HG02759 (cell line): Measurements from ENCODE around the gene ZFAND6.
"Not testable (repeated sequence)": the region's sequence is repeated elsewhere in the genome, so short reads cannot be mapped to it uniquely, and the experiment has no call there.

Experiments used
- ATAC-seq: cut with Tn5 transposase; IDR thresholded peaks from one replicate; pipeline ENCODE4 v1.9.1; 2021; ENCODE audit warnings: mild to moderate bottlenecking, moderate library complexity; ENCODE audit not compliant: unreplicated experiment

ZFAND6 gene

DNA sequence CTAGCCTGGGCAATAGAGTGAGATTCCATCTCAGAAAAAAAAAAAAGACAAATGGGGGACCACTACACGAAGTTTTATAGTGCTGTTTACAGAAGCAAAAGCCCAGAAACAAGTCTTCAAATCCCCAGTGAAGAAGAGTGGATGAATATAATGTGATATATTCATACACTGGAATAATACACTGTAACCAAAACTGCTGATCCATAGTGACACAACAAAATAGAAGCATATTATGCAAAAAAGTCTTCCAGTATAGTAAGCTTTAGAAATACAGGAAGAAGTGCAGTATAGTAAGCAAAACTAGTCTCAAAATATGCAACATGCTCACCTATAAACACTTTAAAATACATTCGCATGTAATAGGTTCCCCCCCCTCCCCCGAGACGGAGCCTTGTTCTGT lies 81.4 kb downstream of the ZFAND6 start:
- no peak for ATAC-seq

DNA sequence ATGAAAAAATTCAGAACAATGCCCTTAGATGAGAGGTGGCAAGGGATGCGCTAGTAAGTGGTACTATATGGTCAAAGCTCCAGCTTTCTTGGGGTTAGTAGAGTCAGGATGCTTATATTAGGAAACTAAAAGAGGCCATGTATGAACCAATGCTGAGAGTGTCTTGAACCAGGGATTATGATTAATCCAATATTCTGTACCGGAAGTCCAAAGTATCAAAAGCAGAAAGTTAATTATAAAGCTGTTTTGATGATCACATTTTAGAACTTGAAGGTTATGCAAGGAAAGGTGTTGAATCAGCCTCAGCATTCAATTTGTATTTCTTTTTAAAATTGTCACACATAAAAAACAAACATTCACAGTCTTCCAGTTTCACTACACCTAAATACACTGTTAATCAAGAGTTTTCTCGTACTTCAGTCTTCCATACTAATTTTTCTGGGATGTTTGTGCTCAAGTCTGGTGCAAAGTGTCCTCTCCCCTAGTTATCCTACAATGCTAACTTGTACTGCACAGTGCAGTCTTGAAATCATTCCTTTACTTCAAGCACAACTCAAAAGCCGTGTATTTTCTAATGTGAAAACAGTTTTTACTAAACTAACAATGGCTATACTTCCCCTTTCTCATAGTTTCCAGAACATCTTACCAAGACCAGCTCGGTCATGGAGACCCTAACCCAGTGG lies 82.6 kb downstream of the ZFAND6 start:
- no peak for ATAC-seq

DNA sequence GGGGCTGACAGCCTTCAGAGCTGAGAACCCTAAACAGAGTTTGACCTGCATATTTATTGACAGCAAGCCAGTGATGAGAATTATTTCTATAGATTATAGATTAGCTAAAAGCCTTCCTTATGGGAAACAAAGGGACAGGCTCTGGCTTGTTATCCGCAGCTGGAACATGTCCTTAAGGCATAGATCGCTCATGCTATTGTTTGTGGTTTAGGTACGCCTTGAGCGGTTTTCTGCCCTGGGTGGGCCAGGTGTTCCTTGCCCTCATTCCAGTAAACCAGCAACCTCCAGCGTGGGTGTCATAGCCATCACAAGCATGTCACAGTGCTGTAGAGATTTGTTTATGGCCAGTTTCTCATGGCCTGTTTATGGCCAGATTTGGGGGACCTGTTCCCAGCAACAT lies 83.2 kb downstream of the ZFAND6 start:
- no peak for ATAC-seq

DNA sequence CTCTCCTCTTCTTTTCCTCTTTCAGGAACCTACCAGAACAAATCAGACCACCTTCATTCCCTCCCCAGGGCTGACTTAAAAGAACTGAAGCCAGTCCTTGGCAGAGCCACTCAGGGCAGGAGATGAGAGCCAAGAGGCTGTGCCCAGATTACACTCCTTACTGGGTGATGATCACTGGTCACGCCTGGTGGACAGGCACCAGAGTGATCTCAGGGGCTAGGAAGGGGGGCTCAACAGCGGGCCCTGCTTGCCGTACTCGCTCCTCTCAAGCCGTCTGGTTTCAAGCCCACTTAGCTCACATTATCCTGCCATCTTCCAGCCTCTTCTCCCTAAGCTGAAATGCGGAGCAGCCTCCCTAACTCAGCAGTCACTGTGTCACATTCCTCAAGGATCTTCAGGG lies 91.7 kb downstream of the ZFAND6 start:
- no peak for ATAC-seq

DNA sequence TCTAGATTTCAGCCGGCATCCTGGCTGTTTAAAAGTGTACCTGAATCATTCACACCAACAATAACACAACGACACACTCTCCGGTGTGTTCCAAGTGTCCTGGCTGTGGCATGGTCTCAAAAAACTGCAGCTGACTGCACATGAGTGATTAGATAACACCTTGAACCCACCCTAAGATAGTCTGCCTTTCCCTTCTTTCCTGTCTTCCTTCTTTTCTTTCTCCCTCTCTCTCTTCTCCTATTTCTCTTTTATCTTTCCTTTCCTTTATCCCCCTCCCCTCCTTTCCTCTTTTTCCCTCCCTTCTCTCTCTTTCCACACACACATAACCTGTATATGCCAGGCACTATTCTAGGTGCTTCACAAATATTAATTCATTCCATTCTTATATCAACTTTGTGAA lies 92.1 kb downstream of the ZFAND6 start:
- ATAC-seq = no peak

DNA sequence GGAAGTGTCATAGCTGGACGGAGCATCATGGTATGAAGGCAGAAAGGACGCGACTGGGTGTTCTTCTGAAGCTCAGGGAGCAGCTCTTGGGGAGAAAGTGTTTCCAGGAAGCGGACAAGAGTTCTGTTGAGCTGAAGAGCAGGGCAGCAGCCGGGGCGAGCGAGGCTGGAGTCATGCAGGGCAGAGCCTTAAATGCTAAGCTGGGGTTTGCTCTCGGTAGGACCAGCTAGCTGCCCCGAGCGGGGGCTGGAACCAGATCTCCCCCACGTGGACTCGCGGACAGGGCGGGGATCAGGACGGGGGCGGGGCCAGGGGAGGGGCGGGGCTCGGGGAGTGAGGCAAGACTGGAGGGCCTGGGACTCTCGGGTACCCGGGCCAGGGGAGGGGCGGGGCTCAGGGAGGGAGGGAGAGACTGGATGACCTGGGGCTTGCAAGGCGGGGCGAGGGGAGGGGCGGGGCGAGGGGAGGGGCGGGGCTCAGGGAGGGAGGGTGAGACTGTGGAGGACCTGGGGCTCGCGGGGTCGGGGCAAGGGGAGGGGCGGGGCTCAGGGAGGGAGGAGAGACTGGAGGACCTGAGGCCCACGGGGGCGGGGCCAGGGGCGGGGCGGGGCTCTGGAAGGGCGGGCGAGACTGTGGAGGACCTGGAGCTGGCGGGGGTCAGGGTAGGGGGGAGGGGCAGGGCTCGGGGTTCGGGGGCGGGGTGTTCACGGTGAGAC lies 92.9 kb downstream of the ZFAND6 start:
- peak; percentile 64 for ATAC-seq

DNA sequence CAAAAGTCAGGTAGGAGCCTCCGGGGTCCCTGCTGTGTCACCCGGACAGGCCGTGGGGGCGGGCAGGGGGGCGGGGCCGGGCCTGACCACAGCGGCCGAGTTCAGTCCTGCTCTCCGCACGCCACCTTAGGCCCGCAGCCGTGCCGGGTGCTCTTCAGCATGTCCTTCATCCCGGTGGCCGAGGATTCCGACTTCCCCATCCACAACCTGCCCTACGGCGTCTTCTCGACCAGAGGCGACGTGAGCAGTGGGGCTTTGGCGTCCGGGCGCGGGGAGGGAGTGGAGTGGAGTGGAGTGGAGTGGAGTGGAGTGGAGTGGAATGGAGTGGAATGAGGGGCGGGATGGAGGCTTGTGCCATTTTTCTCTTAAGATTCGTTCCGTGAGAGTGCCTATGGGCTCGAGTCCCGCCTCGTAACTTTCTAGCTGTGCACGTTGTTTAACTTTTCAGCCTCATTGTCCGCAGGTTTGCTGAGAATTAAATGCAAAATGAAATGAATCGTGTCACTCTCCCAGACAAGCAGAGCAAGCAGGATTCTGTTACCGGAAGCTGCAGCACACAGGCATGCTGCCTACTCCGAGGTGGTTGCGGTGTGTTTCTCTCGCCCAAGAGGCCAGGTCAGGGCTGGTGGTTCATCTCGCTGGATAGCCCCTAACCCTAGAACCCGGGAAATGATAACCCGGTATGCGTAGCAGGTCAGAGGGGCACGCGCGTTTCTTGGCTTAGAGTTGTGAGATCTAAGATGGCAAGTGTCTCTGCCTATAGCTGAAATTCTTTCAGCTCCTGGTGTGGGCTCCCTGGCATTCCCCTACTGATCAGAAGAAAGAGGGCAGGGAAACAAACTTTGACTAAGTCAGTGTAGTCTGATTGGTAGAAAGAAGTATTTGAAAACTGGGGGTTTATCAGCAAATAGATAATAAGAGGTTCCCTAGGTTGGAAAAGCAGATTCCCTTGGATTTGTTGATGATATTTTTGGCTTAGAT lies 93.7 kb downstream of the ZFAND6 start, which contains the start of gene FAH:
FAH (plus strand) TSS at position 104 of the 981 bp plus-strand sequence; CDS start at position 160, 56 bp downstream.
- peak; percentile 48 for ATAC-seq

DNA sequence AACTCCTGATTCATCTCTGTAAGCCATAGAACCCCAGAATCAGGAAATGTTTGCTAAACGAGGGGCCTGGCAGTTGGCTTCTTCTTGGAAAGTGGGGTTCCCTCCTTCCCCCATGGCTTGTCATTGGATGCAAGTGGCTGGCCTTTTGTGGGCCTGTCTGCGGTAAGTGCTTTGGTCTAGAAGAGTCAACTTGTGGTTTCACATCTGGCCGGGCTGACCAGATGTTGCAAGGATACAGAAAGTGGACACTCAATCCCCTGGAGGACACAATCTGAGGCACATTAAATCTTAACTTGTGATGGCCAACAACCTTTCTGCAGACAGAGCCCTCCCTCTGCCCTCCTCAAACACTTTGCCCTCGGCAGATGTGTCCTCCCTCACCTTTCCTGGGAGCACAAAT lies 94.4 kb downstream of the ZFAND6 start:
- no peak for ATAC-seq

DNA sequence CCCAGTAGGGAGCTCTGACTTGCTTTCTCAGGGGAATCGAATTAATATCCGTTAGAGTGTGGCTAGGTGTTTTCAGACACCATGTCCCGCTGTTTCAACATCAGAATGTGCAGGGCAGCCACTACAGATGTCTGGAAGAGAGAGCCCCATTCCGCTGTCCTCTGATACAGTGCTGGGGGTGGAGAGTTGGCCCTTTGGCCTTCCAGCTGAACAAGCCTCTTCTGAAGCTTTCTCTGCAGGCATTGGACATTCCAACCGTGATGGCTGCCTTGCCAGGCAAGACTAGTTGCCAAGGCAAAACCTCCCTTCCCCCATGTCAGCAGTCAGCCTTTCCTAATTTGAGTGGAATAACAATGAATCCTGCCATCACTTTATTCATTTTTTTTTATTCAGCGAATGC lies 94.9 kb downstream of the ZFAND6 start:
- no peak for ATAC-seq

DNA sequence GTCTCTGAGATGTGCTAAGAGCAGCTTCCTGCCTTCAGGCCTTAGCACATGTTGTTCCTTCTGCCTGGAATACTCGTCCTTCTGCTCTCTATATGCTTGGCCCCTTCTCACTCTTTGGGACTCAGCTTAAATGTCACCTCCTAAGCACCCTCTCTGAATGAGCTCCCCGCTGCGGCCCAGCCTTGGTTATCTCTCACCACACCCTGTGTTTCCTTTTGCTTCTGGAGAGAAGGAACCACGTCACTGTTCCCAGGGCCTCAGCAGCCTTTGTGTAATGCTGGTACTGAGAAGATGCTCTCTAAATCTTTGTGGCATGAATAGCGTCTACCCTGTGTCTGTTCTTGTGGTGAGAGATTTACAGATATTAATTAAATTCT lies 95.5 kb downstream of the ZFAND6 start:
- ATAC-seq = no peak

DNA sequence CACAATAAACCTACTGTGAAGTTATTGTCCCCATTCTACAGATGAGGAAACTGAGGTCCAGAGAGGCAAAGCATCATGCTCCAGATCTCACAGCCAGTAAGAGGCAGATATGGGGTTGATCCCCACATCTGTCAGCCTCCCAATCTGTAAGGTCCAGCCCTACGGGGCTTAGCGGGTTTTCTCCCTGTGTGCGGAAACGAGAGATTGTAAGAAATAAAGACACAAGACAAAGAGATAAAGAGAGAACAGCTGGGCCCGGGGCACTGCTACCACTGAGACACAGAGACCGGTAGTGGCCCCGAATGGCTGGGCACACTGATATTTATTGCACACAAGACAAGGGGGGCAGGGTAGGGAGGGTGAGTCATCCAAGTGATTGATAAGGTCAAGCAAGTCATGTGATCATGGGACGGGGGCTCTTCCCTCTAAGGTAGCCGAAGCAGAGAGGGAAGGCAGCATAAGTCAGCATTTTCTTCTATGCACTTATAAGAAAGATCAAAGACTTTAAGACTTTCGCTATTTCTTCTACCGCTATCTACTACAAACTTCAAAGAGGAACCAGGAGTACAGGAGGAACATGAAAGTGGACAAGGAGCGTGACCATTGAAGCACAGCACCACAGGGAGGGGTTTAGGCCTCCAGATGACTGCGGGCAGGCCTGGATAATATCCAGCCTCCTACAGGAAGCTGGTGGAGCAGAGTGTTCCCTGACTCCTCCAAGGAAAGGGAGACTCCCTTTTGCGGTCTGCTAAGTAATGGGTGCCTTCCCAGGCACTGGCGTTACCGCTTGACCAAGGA lies 96.1 kb downstream of the ZFAND6 start:
- ATAC-seq = not testable (repeated sequence)

DNA sequence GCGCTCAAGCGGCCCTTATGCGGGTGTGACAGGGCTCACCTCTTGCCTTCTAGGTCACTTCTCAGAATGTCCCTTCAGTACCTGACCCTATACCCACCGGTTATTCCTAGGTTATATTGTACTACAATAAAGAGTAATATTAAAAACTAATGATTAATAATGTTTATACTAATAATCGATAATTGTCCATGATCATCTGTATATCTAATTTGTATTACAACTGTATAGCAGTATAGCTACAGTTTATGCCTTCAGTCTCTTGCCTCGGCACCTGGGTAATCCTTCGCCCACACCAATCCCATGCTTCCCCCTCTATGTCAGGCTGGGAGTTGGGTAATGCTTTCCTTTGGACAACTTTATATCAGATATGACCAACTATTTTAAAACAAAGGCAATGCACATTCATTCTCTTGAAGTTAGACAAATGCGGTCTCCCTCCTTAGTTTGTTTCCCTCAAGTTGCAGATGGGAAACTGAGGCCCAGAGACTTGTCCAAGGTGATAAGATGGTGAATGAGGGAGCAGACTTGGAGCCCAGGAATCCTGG lies 96.8 kb downstream of the ZFAND6 start:
- no peak for ATAC-seq

DNA sequence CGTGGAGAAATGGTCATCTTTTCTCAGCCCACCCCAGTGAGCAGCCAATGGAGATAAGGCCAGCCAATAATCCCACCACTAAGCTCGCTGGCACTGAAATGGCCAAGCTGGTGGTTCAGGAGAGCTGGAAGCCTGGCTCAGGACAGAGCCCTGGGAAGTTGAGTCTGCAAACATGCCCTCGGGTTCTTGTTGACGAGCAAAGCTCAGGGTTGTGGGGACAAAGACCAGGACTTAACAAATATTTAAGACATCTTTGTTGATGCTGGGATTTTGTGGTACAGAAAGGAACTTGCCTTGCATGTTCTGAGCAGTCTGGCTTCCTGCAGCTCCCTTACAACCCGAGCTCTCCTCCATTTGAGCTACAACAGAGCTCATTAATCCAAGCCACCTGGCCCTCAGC lies 97.7 kb downstream of the ZFAND6 start:
- no peak for ATAC-seq

DNA sequence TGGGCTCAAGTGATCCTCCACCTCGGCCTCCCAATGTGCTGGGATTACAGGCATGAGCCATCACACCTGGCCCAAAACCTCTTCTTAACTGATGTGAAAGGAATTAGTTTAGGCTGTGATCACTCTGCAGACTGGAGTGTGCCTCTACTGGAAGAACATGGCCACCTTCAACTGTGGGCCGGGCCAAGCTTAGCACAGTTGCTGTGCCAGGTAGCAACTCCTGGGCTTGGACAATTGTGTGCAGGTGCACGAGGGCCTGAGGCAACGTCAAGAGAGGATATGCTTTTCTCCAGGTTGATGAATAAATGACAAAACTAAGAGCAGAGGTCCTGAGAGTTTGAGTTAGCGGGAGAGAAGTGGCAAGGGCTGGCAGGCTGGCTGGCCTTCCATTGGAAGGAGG lies 99.8 kb downstream of the ZFAND6 start:
- ATAC-seq = no peak

DNA sequence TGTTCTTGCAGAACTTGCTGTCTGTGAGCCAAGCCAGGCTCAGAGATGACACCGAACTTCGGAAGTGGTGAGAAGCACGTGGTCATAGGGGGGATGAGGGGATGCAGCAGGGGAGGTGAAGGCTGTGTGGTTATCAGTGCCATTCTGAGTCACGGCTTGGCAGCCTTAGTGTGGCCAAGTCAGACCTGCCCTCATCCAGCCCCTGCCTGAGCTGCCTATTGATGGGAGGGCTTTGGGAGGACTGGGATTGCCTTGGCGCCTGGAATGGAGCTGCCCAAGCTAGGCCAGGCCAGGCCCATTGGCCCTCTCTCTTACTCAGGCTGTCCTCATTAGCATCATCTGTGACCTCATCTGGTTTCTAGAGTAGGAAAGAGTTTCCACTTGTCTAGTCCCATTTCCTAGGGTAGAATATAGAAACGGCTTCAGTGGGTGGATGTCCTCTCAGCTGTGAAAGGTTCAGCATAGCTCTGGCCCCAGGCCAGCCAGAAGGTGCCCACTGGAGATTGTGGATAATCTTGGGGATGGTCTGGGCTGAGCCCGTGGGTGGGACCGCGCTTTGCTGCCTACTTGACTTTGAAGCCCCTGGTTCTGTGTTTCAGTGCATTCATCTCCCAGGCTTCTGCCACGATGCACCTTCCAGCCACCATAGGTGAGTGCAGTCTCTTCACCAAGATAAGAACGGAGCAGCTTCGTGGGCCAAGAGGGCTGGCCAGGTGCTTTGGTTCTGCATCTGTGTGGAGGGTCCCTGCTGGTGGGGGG lies 100.5 kb downstream of the ZFAND6 start:
- no peak for ATAC-seq

DNA sequence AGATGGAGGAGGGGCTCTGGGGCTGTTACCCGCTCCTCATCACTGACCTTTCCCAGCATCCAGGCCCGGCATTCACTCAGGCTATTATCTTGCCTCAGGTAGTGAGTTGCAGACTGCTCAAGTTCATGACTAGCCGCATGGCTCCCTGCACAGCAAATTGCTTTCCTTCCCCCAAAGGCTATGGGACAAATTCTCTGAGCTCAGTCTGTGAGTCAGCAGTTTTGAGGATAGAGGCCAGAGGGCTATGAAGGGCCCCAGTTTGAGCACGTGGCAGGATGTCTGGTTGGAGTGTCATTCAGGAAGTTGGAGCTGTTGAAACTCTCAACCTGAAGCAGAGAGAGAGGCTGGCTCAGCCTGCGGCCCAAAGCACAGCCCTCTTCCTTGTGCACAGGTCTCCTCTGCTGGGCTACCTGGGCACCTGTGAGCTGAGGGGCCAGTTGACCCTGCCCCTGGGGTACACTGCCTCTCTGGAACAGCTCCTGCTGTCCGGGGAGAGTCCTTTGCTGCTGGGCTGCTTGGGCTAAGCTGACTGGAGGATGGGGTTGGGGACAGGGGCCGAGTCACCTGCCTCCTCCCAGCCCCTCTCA lies 101.2 kb downstream of the ZFAND6 start:
- peak; percentile 77 for ATAC-seq

DNA sequence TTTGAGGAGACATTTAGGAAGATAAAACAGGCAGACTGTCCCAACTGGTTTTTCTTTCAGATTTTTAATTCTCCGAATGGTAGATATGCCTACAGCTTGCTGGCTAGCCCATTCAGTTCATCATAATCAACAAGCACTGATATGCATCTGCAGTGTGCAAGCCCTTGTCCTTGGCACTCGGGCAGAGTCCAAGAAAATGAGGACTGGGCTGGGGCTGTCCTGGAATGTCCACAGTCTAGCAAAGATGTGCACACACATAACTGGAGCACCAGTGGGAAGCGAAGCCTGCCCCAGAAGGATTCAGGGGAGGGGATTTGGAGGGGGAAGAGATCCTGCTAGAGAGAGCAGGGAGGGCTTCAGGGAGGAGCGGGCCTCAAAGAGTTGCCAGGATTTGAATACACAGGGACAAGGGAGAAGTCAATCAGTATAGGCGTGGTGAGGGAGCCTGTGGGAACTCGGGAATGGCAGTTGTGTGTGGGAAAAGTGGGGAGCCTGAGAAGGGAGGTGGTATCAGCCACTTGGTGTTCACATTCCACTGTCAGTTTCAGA lies 102.1 kb downstream of the ZFAND6 start:
- ATAC-seq = no peak

DNA sequence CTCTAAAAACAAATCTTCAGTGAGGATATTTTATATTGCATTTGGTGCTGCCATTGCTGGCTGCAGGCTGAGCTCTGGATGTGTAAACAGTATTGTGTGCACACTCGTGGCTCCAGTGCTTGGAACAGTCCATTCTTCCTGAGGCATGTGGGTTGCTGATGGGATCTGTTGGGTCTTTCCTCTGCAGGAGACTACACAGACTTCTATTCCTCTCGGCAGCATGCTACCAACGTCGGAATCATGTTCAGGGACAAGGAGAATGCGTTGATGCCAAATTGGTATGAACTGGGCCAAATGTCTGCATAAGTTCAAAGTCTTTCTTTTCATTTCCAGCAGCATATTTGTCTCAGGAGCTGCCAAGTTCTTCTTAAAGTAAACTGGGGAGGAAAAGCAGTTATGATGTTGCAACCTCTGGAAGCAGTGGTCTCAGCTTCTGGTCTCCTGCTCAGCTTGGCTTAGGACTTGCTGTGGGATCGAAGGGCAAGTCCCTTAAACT lies 102.6 kb downstream of the ZFAND6 start:
- no peak for ATAC-seq

DNA sequence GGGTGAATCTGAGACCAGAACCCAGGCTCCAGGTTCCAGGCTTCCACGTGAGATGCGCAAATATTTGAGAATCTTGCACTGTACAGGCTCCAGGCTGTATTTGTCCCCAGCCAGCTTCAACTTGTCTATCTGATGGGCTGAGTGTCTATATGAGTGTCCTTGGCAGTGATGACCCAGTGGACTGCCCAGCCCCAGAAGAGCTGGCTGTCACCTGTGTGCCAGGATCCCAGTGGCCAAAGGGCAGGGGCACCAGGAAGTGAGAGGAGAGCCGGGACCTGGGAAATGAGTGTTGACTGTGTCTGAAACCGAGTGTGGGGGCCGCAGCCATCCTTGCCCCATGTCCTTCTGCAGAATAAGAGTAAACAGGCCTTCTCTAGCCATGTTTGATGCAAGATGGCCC lies 103.7 kb downstream of the ZFAND6 start:
- ATAC-seq = no peak
